Neuron (in vitro differentiated cells): Measurements from ENCODE around the gene CIZ1.

Source experiments
- H2AFZ ChIP-seq: one replicate; pipeline ENCODE4 v1.6.1; 2013; ENCODE audit warnings: low read depth, mild to moderate bottlenecking, inconsistent platforms, low read length, moderate library complexity
- H3K27me3 ChIP-seq: one replicate; pipeline ENCODE4 v1.6.1; 2013; ENCODE audit warnings: low read length; ENCODE audit not compliant: insufficient read depth
- H3K36me3 ChIP-seq: one replicate; pipeline ENCODE4 v1.6.1; 2013; ENCODE audit warnings: low read length; ENCODE audit not compliant: insufficient read depth
- H3K4me1 ChIP-seq: one replicate; pipeline ENCODE4 v1.6.1; 2013; ENCODE audit warnings: low read length; ENCODE audit not compliant: insufficient read depth
- H3K4me3 ChIP-seq: 2 replicates; pipeline ENCODE4 v1.5.1; 2013; ENCODE audit warnings: mild to moderate bottlenecking, low read length, moderate library complexity
- H3K9me3 ChIP-seq: one replicate; pipeline ENCODE4 v1.6.1; 2013; ENCODE audit warnings: low read length

CIZ1 gene

GRCh38 chr9:128122809-128123175, 68.6 kb downstream of the CIZ1 start:
- H3K4me3 ChIP-seq = no peak overlapping the region
- H3K27me3 ChIP-seq = no peaks in the 10 kb centered on the region
- H2AFZ ChIP-seq = no peak overlapping the region
- H3K36me3 ChIP-seq = peaks cover 22% of the 10 kb centered on the region
- peaks cover 17% of the 10 kb centered on the region for H3K4me1 ChIP-seq
- no peaks in the 10 kb centered on the region for H3K9me3 ChIP-seq

GRCh38 chr9:128121924-128122808, 69.2 kb downstream of the CIZ1 start:
- Histone ChIP-seq H2AFZ (no peak overlapping the region), H3K36me3 (peaks cover 22% of the 10 kb centered on the region), H3K27me3 (no peaks in the 10 kb centered on the region), H3K9me3 (no peaks in the 10 kb centered on the region), H3K4me3 (no peak overlapping the region), H3K4me1 (peaks cover 18% of the 10 kb centered on the region)

- H3K27me3 ChIP-seq = no peaks in the 10 kb centered on the region
- no peaks in the 10 kb centered on the region for H3K9me3 ChIP-seq
- H2AFZ ChIP-seq = no peak overlapping the region
- H3K36me3 ChIP-seq = peaks cover 22% of the 10 kb centered on the region
- no peak overlapping the region for H3K4me3 ChIP-seq
- H3K4me1 ChIP-seq = peaks cover 14% of the 10 kb centered on the region
These were observed 69.9 kb downstream of the CIZ1 start for GRCh38 chr9:128121466-128121810.

GRCh38 chr9:128120741-128121465, 70.5 kb downstream of the CIZ1 start:
- H3K36me3 ChIP-seq = peaks cover 22% of the 10 kb centered on the region
- H2AFZ ChIP-seq = no peak overlapping the region
- H3K4me3 ChIP-seq = no peak overlapping the region

GRCh38 chr9:128120061-128120740, 71.2 kb downstream of the CIZ1 start:
- Histone ChIP-seq H3K36me3 (peaks cover 21% of the 10 kb centered on the region), H3K4me3 (no peak overlapping the region), H3K9me3 (no peaks in the 10 kb centered on the region), H2AFZ (no peak overlapping the region), H3K27me3 (no peaks in the 10 kb centered on the region), H3K4me1 (peaks cover 8% of the 10 kb centered on the region)

More at GRCh38 chr9:128120741-128121465, 70.5 kb downstream of the CIZ1 start:
- Histone ChIP-seq H3K27me3 (no peaks in the 10 kb centered on the region), H3K9me3 (no peaks in the 10 kb centered on the region), H3K4me1 (peaks cover 10% of the 10 kb centered on the region)

- H3K9me3 ChIP-seq = no peaks in the 10 kb centered on the region
- H3K36me3 ChIP-seq = peaks cover 14% of the 10 kb centered on the region
- H3K4me1 ChIP-seq = peaks cover 8% of the 10 kb centered on the region
These were observed 72.3 kb downstream of the CIZ1 start for GRCh38 chr9:128118971-128119665.

GRCh38 chr9:128118472-128118857, 72.9 kb downstream of the CIZ1 start:
- Histone ChIP-seq H3K36me3 (peaks cover 14% of the 10 kb centered on the region), H3K4me3 (no peak overlapping the region), H3K4me1 (peaks cover 8% of the 10 kb centered on the region), H3K27me3 (no peaks in the 10 kb centered on the region), H2AFZ (no peak overlapping the region), H3K9me3 (no peaks in the 10 kb centered on the region)

More at GRCh38 chr9:128118971-128119665, 72.3 kb downstream of the CIZ1 start:
- no peak overlapping the region for H2AFZ ChIP-seq
- H3K4me3 ChIP-seq = no peak overlapping the region
- no peaks in the 10 kb centered on the region for H3K27me3 ChIP-seq

GRCh38 chr9:128117613-128118471, 73.5 kb downstream of the CIZ1 start:
- Histone ChIP-seq H3K4me3 (peak overlapping the region; percentile 22), H3K9me3 (no peaks in the 10 kb centered on the region), H2AFZ (no peak overlapping the region), H3K27me3 (no peaks in the 10 kb centered on the region), H3K4me1 (peaks cover 8% of the 10 kb centered on the region), H3K36me3 (peaks cover 14% of the 10 kb centered on the region)

GRCh38 chr9:128116104-128117083, 75.0 kb downstream of the CIZ1 start:
- H3K27me3 ChIP-seq = no peaks in the 10 kb centered on the region
- no peak overlapping the region for H2AFZ ChIP-seq
- H3K36me3 ChIP-seq = peaks cover 5% of the 10 kb centered on the region
- H3K4me3 ChIP-seq = no peak overlapping the region
- H3K9me3 ChIP-seq = no peaks in the 10 kb centered on the region
- H3K4me1 ChIP-seq = peaks cover 8% of the 10 kb centered on the region
